ENCODE results near the gene KLRF2. TPM values are rescaled to one million over a fixed set of nuclear protein-coding genes. Genes with fewer than 3 reads are reported as not detected.
"Not testable (repeated sequence)": the region's sequence is repeated elsewhere in the genome, so short reads cannot be mapped to it uniquely, and the experiment has no call there.

KLRF2 gene
- total RNA-seq, 1 donor from 2014 or later, result not detected

DNA sequence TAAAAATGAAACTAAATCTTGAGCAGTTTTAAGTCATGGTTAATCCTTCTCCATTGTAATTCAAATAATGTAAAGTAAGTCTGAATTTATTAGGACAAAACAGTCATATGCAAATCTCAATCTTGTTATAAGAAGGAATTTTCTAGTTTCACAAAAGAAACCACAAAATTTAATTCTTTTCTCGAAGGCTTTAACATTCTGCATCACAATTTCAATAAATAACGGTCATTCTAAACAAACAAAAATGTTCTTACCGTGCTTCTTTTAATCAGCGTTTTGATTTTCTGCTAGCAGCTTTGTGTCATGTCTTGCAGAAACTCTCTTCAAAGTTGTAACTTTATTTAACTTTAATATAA, 12.4 kb upstream of the KLRF2 start:
- peaks cover 51% of the 10 kb centered on the region for H3K4me1 Mint-ChIP-seq (ENCODE audit: low read depth)
- H3K27me3 Mint-ChIP-seq (ENCODE audit: insufficient read depth), result no peaks in the 10 kb centered on the region
- intact Hi-C loops (cut with micrococcal nuclease), result loop anchor here (1.0 to 5.0 kb wide), 16 partner anchors 55 to 922 kb away; partner anchors contain the start of genes GABARAPL1, M6PR and YBX3
- H3K4me3 Mint-ChIP-seq, result peak overlapping the region; percentile 93
- H3K27ac Mint-ChIP-seq, result peak overlapping the region; percentile 97
- no peak for DNase-seq (ENCODE audit: low spot score)
- peaks cover 8% of the 10 kb centered on the region for H3K36me3 Mint-ChIP-seq (ENCODE audit: low read depth)
- peaks cover 3% of the 10 kb centered on the region for H3K9me3 Mint-ChIP-seq

- no peaks in the 10 kb centered on the region for H3K27me3 Mint-ChIP-seq (ENCODE audit: insufficient read depth)
- peaks cover 3% of the 10 kb centered on the region for H3K36me3 Mint-ChIP-seq (ENCODE audit: low read depth)
- H3K4me3 Mint-ChIP-seq, result peak within 1 kb of the TSS; percentile 93
- DNase-seq (ENCODE audit: low spot score), result peak; percentile 17
- no peaks in the 10 kb centered on the region for H3K9me3 Mint-ChIP-seq
- intact Hi-C loops (cut with micrococcal nuclease), result loop anchor here (1.0 to 5.0 kb wide), 16 partner anchors 55 to 922 kb away; partner anchors contain the start of genes GABARAPL1, M6PR and YBX3
- H3K4me1 Mint-ChIP-seq (ENCODE audit: low read depth), result peaks cover 45% of the 10 kb centered on the region
- H3K27ac Mint-ChIP-seq, result peak within 1 kb of the TSS; percentile 97
These were observed 11.8 kb upstream of the KLRF2 start, which contains the start of gene CLEC2B for GRCh38 chr12:9869307-9870161. Gene CLEC2B (minus strand): TSS chr12:9869354.

DNA sequence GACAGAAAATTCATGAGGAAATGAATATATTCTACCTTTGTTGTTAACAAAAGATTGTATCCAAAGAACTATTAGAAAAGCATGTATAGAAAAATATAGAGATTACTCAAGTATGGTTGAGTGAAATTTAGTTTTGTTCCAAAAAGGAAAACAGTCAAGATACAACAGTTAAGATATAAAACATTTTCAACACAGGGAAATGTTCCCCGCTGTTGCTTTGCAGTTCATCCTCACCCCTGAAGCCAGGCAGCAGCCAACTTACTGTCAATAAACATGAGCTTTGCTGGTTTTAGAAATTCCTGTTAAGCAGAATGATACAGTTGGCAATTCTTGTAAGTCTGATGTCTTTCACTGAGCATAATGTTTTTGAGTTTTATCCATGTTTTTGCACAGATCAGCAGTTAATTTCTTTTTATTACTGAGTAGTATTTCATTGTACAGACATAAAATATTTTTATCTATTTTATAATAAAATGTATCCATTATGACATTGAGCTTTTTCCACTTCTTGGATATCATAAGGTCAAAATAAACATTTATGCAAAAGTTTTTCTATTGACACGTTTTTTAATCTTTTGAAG, 10.9 kb upstream of the KLRF2 start:
- no peaks in the 10 kb centered on the region for H3K27me3 Mint-ChIP-seq (ENCODE audit: insufficient read depth)
- no peaks in the 10 kb centered on the region for H3K9me3 Mint-ChIP-seq
- intact Hi-C loops (cut with micrococcal nuclease), result no loop called here
- peak overlapping the region; percentile 93 for H3K4me3 Mint-ChIP-seq
- H3K4me1 Mint-ChIP-seq (ENCODE audit: low read depth), result peaks cover 36% of the 10 kb centered on the region
- no peak for DNase-seq (ENCODE audit: low spot score)
- H3K36me3 Mint-ChIP-seq (ENCODE audit: low read depth), result peaks cover 3% of the 10 kb centered on the region
- peak overlapping the region; percentile 97 for H3K27ac Mint-ChIP-seq

DNA sequence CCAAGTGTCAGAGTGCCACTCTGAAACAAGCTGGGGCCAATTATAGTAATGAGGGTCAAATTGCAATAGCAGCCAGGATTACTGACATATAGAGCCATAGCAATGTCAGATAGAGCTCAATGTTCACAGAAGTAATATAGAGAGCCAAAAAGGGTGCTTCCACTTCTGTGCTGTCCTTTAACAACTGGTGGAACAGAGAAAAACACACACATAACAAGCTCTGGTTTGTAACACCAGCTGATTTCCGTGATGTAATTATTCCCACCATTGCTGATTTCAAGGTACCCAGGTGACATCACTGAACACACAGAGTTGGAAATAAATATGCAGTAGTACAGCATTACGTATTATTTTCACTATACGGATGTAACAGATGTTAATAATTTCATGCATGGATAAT, 9.1 kb upstream of the KLRF2 start:
- Mint-ChIP-seq H3K27ac (no peak overlapping the region), H3K4me3 (no peak overlapping the region), H3K9me3 (no peaks in the 10 kb centered on the region), H3K4me1 (ENCODE audit: low read depth) (peaks cover 23% of the 10 kb centered on the region), H3K27me3 (ENCODE audit: insufficient read depth) (no peaks in the 10 kb centered on the region), H3K36me3 (ENCODE audit: low read depth) (no peaks in the 10 kb centered on the region)
- intact Hi-C loops (cut with micrococcal nuclease), result no loop called here
- DNase-seq (ENCODE audit: low spot score), result no peak

DNA sequence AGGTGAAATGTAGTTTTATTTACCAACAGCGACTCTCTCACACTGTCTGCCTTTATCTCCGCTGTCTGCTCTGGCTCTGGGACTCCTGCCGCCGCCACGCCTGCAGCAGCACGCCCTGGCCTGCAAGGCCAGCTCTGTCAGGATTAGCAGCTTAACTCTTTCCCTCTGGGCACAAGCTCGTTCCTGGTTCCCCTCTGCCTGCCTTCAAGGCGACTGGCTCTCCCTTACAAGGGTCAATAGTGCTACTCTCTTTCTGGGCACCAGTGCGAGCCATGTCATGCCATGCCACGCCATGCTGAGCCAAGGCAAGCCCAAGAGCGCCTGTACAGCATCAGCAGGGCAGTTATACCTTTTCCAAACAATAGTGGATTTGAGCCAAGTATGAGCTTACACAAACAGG, 8.5 kb upstream of the KLRF2 start:
- peak overlapping the region; percentile 5 for H3K27ac Mint-ChIP-seq
- no peak overlapping the region for H3K4me3 Mint-ChIP-seq
- intact Hi-C loops (cut with micrococcal nuclease), result no loop called here
- DNase-seq (ENCODE audit: low spot score), result no peak
- peaks cover 23% of the 10 kb centered on the region for H3K4me1 Mint-ChIP-seq (ENCODE audit: low read depth)
- H3K27me3 Mint-ChIP-seq (ENCODE audit: insufficient read depth), result no peaks in the 10 kb centered on the region
- H3K36me3 Mint-ChIP-seq (ENCODE audit: low read depth), result no peaks in the 10 kb centered on the region
- H3K9me3 Mint-ChIP-seq, result no peaks in the 10 kb centered on the region

DNA sequence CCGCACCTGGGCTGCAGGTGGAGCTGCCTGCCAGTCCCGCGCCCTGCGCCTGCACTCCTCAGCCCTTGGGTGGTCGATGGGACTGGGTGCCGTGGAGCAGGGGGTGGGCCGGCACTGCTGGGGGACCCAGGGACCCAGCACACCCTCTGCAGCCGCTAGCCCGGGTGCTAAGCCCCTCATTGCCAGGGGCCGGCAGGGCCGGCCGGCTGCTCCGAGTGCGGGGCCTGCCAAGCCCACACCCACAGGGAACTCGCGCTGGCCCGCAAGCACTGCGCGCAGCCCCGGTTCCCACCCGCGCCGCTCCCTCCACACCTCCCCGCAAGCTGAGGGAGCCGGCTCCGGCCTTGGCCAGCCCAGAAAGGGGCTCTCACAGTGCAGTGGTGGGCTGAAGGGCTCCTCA, 5.2 kb upstream of the KLRF2 start:
- H3K9me3 Mint-ChIP-seq; H3K27ac Mint-ChIP-seq; H3K36me3 Mint-ChIP-seq (ENCODE audit: low read depth); DNase-seq (ENCODE audit: low spot score); intact Hi-C loops (cut with micrococcal nuclease); H3K4me3 Mint-ChIP-seq; H3K27me3 Mint-ChIP-seq (ENCODE audit: insufficient read depth): not testable (repeated sequence)
- H3K4me1 Mint-ChIP-seq (ENCODE audit: low read depth), result peaks cover 21% of the 10 kb centered on the region

- H3K9me3 Mint-ChIP-seq, result no peaks in the 10 kb centered on the region
- intact Hi-C loops (cut with micrococcal nuclease), result no loop called here
- DNase-seq (ENCODE audit: low spot score), result no peak
- H3K36me3 Mint-ChIP-seq (ENCODE audit: low read depth), result no peaks in the 10 kb centered on the region
- no peak overlapping the region for H3K4me3 Mint-ChIP-seq
- H3K27ac Mint-ChIP-seq, result no peak overlapping the region
- H3K27me3 Mint-ChIP-seq (ENCODE audit: insufficient read depth), result no peaks in the 10 kb centered on the region
- H3K4me1 Mint-ChIP-seq (ENCODE audit: low read depth), result peaks cover 17% of the 10 kb centered on the region
These were observed 684 bp upstream of the KLRF2 start for GRCh38 chr12:9880532-9881078.

DNA sequence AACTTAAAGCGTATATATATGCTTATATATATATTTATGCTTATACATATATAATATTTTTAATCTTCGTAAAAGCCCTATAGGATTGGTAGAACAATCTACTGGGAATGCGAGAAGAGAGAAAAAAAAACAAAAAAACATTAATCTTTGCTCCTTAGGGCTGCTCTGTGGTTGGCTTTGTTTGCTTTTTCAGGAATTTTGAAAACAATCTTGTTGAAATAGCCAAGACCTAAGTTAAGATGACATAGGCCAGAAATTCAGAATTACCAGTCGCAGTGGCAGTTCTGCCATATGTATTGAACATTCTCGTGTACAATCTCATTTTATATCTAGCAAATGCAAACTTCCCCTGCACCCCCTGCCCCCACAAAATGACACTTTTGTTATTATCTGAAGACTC, 699 bp downstream of the KLRF2 start:
- intact Hi-C loops (cut with micrococcal nuclease), result no loop called here
- peaks cover 17% of the 10 kb centered on the region for H3K4me1 Mint-ChIP-seq (ENCODE audit: low read depth)
- H3K36me3 Mint-ChIP-seq (ENCODE audit: low read depth), result no peaks in the 10 kb centered on the region
- no peak overlapping the region for H3K4me3 Mint-ChIP-seq
- DNase-seq (ENCODE audit: low spot score), result no peak
- no peak overlapping the region for H3K27ac Mint-ChIP-seq
- no peaks in the 10 kb centered on the region for H3K27me3 Mint-ChIP-seq (ENCODE audit: insufficient read depth)
- H3K9me3 Mint-ChIP-seq, result no peaks in the 10 kb centered on the region

DNA sequence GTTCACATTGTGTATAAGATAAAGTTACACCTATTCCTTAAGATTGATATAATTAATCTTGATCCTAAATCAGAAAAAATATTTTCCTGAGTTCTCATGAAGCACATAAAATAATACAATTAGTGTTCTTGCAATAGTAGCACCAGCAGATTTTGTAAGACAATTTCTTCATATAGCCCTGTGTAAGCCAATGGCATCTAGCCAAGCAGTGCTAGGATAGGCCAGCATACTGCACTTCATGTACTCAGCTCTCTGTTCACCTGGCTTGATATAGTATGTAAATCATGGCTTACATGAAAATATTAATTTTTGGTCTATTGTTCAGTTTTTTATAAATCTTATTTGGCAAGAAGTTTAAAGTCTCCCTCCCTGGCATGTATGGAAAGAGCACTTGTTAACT, 1.9 kb downstream of the KLRF2 start:
- intact Hi-C loops (cut with micrococcal nuclease), result no loop called here
- Mint-ChIP-seq H3K4me3 (no peak overlapping the region), H3K9me3 (no peaks in the 10 kb centered on the region), H3K36me3 (ENCODE audit: low read depth) (no peaks in the 10 kb centered on the region), H3K27ac (no peak overlapping the region), H3K4me1 (ENCODE audit: low read depth) (peaks cover 17% of the 10 kb centered on the region), H3K27me3 (ENCODE audit: insufficient read depth) (peaks cover 2% of the 10 kb centered on the region)
- no peak for DNase-seq (ENCODE audit: low spot score)

DNA sequence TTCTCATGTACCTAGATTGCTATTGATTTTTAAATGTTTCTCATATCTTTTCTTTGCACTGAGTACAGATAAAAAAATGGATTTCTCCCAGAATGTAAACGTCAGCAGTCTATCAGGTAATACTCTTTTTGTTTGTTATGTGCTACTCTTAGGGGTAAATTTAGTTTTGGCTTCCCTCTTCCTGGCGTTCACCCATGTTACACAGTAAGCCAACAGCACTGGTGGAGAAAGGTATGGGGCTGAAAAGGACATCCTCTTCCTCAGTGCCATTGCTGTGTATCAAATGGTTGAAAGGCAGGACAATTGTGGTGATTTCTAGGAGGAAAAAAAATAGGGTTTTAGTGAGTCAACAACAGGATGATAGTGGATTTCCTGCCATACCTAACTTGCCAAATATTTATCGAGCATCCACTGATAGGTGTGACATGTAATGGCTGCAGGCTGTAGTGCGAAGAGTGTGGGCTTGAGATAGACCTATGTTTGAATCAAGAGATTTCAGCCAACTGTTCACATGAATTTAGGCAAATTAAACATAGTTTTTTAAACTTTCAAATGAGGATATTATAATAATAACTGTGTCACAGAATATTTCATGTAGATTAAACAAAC, 7.5 kb downstream of the KLRF2 start:
- H3K4me3 Mint-ChIP-seq, result no peak overlapping the region
- no peak overlapping the region for H3K27ac Mint-ChIP-seq
- H3K36me3 Mint-ChIP-seq (ENCODE audit: low read depth), result no peaks in the 10 kb centered on the region
- intact Hi-C loops (cut with micrococcal nuclease), result no loop called here
- no peaks in the 10 kb centered on the region for H3K9me3 Mint-ChIP-seq
- DNase-seq (ENCODE audit: low spot score), result no peak
- peaks cover 9% of the 10 kb centered on the region for H3K27me3 Mint-ChIP-seq (ENCODE audit: insufficient read depth)
- peaks cover 7% of the 10 kb centered on the region for H3K4me1 Mint-ChIP-seq (ENCODE audit: low read depth)

DNA sequence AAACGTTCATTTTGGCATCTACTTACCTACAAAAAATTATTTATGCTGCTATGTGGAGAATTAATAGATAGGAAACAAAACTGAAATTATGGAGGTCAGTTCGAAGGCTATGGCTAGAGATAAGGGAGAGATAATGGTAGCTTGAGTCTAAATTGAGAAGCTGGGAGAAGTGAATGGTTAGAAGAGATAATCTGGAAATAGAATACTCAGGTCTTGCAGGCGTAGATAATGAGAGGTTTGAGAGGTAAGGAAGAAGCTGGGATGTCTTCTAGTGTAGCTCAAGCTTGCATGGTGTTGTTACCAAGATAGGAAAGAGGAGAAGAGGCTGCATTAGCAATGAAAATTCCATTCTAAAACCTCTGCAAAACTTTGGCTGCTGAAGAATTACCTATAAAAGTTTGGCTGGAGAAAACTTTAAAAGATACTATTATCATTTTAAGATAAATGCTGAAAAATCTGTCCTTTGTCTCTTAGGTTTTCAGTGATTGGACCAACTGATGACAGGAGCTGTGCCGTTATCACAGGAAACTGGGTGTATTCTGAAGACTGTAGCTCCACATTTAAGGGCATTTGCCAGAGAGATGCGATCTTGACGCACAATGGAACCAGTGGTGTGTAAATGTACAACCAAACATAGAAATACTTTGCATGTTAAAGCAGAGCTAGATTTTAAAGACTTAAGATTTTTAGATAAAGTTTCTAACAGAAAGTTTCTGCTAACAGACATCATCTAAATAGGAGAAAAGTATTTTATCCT, 14.1 kb downstream of the KLRF2 start:
- Mint-ChIP-seq H3K27ac (no peak overlapping the region), H3K4me3 (no peak overlapping the region), H3K4me1 (ENCODE audit: low read depth) (peaks cover 9% of the 10 kb centered on the region), H3K36me3 (ENCODE audit: low read depth) (no peaks in the 10 kb centered on the region), H3K27me3 (ENCODE audit: insufficient read depth) (peaks cover 15% of the 10 kb centered on the region), H3K9me3 (peaks cover 1% of the 10 kb centered on the region)
- DNase-seq (ENCODE audit: low spot score), result no peak
- intact Hi-C loops (cut with micrococcal nuclease), result no loop called here

DNA sequence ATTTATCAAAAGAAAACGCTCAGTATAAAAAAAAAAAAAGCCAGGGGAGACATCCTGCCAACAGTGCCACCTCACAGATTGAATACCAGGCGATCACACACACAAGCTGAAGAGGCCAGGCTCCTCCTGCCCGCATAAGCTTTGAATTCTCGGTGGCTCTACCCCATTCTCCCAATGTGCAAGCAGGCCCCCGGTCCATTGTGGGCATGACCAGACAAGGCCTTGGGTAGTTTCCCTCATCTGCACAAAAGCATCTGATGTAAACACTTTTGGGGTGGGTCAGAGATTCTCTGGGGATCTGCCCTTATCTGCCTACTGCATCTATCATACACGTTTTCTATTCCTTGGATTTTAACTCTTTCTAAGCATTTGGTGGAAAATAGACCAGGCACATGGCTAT, 16.2 kb downstream of the KLRF2 start:
- intact Hi-C loops (cut with micrococcal nuclease), result no loop called here
- Mint-ChIP-seq H3K4me1 (ENCODE audit: low read depth) (peaks cover 9% of the 10 kb centered on the region), H3K9me3 (peaks cover 15% of the 10 kb centered on the region), H3K27me3 (ENCODE audit: insufficient read depth) (peaks cover 15% of the 10 kb centered on the region), H3K27ac (no peak overlapping the region), H3K36me3 (ENCODE audit: low read depth) (peaks cover 2% of the 10 kb centered on the region), H3K4me3 (no peak overlapping the region)
- no peak for DNase-seq (ENCODE audit: low spot score)
